Sigmoid colon (tissue), 4 donors: ENCODE data around the gene KIF17.

Experiments used
- POLR2A ChIP-seq, 2 donors: fragments of 450-650 bp; IDR thresholded peaks; one replicate each; pipeline ENCODE4 v1.6.1; 2016; ENCODE audit warnings: antibody characterized with exemption in 2 of 2, mild to moderate bottlenecking in 2 of 2, moderate library complexity in 2 of 2
- POLR2AphosphoS5 ChIP-seq, 4 donors: sonication (generic); formaldehyde crosslinking; IDR thresholded peaks; one replicate each; pipeline ENCODE4 v1.6.1; 2017; ENCODE audit warnings: antibody characterized with exemption in 4 of 4
- TF ChIP-seq, protein P1 (sequence below), 4 experiments: fragments of 450-650 bp in 3 of 4; fragments of 200-600 bp in 1 of 4; IDR thresholded peaks; one replicate each; pipeline ENCODE4 v1.5.1; 2016 to 2019; ENCODE audit warnings: antibody characterized with exemption in 4 of 4, mild to moderate bottlenecking in 3 of 4, moderate library complexity in 2 of 4

DNA sequence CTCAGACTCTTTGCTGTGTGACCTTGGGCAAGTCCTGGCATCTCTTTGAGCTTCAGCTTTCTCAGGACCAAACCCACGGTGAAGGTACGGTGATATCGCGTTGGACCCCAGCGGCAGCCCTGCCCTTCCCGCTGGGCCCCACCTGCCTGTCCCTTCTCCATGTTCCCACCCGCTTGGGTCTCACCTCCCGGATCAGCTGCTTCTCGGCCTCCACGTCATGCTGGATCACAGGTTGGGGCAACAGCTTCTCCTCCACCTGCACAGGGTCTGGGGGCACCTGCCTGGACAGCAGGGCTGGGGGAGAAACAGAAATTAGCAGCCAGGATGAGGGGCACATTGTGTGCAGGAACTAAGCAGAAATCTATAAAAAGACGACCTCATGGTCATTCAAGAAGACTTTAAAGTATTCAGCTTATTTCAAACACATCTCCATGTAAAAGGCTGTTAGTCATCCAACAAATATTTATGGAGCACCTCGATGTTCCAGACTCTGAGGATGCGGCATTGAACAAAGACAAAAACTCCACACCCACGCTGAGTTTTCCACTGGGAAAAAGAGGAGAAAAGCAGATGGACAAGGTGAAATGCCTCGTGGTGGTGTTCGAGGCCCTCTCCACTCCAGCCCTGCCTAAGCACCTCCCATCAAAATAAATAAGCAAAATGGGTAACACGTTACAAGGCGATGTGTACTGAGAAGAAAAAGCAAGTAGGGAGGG is 19.5 kb downstream of the KIF17 start:
- TF ChIP-seq, protein P1, sequence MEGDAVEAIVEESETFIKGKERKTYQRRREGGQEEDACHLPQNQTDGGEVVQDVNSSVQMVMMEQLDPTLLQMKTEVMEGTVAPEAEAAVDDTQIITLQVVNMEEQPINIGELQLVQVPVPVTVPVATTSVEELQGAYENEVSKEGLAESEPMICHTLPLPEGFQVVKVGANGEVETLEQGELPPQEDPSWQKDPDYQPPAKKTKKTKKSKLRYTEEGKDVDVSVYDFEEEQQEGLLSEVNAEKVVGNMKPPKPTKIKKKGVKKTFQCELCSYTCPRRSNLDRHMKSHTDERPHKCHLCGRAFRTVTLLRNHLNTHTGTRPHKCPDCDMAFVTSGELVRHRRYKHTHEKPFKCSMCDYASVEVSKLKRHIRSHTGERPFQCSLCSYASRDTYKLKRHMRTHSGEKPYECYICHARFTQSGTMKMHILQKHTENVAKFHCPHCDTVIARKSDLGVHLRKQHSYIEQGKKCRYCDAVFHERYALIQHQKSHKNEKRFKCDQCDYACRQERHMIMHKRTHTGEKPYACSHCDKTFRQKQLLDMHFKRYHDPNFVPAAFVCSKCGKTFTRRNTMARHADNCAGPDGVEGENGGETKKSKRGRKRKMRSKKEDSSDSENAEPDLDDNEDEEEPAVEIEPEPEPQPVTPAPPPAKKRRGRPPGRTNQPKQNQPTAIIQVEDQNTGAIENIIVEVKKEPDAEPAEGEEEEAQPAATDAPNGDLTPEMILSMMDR (IDR thresholded peaks at IDR 0.05) = no peak
- TF ChIP-seq POLR2A (IDR thresholded peaks at IDR 0.05) (no peak), POLR2AphosphoS5 (IDR thresholded peaks at IDR 0.05) (no peak)
